Liver (tissue), 9 donors: Measurements from ENCODE around the gene TRIM56. TPM values are rescaled to one million over a fixed set of nuclear protein-coding genes. Genes with fewer than 3 reads are reported as not detected.

Experiments used
- DNase-seq: peaks from one replicate; pipeline ENCODE4 v3.0.0-alpha.2; 2017; ENCODE audit warnings: low spot score
- H3K27ac ChIP-seq, 2 donors: one replicate each; pipeline ENCODE4 v1.7.0; 2013; ENCODE audit warnings: inconsistent platforms in 2 of 2, low read length in 2 of 2, control low read depth in 1 of 2, low read depth in 1 of 2, mild to moderate bottlenecking in 1 of 2
- H3K27me3 ChIP-seq, 4 donors: one replicate each; pipeline versions ENCODE4 v1.6.1 to v1.7.0; 2013; ENCODE audit warnings: low read length in 3 of 4, inconsistent platforms in 1 of 4, mild to moderate bottlenecking in 1 of 4, moderate library complexity in 1 of 4; ENCODE audit not compliant: control insufficient read depth in 4 of 4, insufficient read depth in 4 of 4
- H3K36me3 ChIP-seq, 4 donors: one replicate each; pipeline versions ENCODE4 v1.6.1 to v1.7.0; 2013; ENCODE audit warnings: low read length in 3 of 4, mild to moderate bottlenecking in 3 of 4, low read depth in 1 of 4, moderate library complexity in 1 of 4; ENCODE audit not compliant: control insufficient read depth in 4 of 4, insufficient read depth in 3 of 4
- H3K4me1 ChIP-seq, 4 donors: one replicate each; pipeline versions ENCODE4 v1.6.1 to v1.7.0; 2013; ENCODE audit warnings: low read length in 3 of 4, mild to moderate bottlenecking in 3 of 4, moderate library complexity in 1 of 4; ENCODE audit not compliant: control insufficient read depth in 4 of 4, insufficient read depth in 4 of 4
- H3K4me3 ChIP-seq, 3 donors: one replicate each; pipeline versions ENCODE4 v1.6.1 to v1.7.0; 2013; ENCODE audit warnings: low read length in 3 of 3, control low read depth in 1 of 3, low read depth in 1 of 3, mild to moderate bottlenecking in 1 of 3
- H3K9ac ChIP-seq, 2 donors: one replicate each; pipeline ENCODE4 v1.7.0; 2013; ENCODE audit warnings: low read length in 2 of 2, mild to moderate bottlenecking in 2 of 2, moderate library complexity in 2 of 2, control low read depth in 1 of 2, low read depth in 1 of 2
- H3K9me3 ChIP-seq, 4 donors: one replicate each; pipeline versions ENCODE4 v1.6.1 to v1.7.0; 2013; ENCODE audit warnings: low read length in 3 of 4; ENCODE audit not compliant: control insufficient read depth in 4 of 4
- HNF4A ChIP-seq, 2 donors: conservative IDR thresholded peaks; 2 replicates each; pipeline ENCODE4 v1.6.1; 2016; ENCODE audit warnings: antibody characterized with exemption in 2 of 2, mild to moderate bottlenecking in 2 of 2
- HNF4G ChIP-seq: IDR thresholded peaks from 2 replicates; pipeline ENCODE4 v1.6.1; 2016; ENCODE audit warnings: antibody characterized with exemption
- JUND ChIP-seq, 2 donors: IDR thresholded peaks; 2 replicates each; pipeline ENCODE4 v1.6.1; 2016; ENCODE audit warnings: antibody characterized with exemption in 2 of 2
- NR2F2 ChIP-seq: IDR thresholded peaks from 2 replicates; pipeline ENCODE4 v1.6.1; 2016; ENCODE audit warnings: antibody characterized with exemption
- RAD21 ChIP-seq, 2 donors: IDR thresholded peaks; 2 replicates each; pipeline ENCODE4 v1.6.1; 2016; ENCODE audit warnings: antibody characterized with exemption in 2 of 2, mild to moderate bottlenecking in 2 of 2
- RXRA ChIP-seq, 2 donors: IDR thresholded peaks; 2 replicates each; pipeline ENCODE4 v1.6.1; 2017 to 2018; ENCODE audit warnings: antibody characterized with exemption in 2 of 2, mild to moderate bottlenecking in 1 of 2
- YY1 ChIP-seq: IDR thresholded peaks from 2 replicates; pipeline ENCODE4 v1.6.1; 2016; ENCODE audit warnings: antibody characterized with exemption, mild to moderate bottlenecking
- WGBS: extraction: QIAGEN DNeasy Blood & Tissue Kit; methylation state at CpG from one replicate; pipeline ENCODE4 v1.1.7; 2013; 5-methylcytosine and 5-hydroxymethylcytosine counted together
- polyA plus RNA-seq, 2 donors: library from polyadenylated mRNA; stranded (reverse) in 1 of 2; unstranded in 1 of 2; fragments of 200-250 nt in 1 of 2; fragments of >200 nt in 1 of 2; fragmentation: Nextera tagmentation in 1 of 2; extraction: Ambion mirVana in 1 of 2; gene quantifications; one replicate each; pipeline versions ENCODE4 v1.2.1 to v1.2.3, GENCODE V29; 2013 to 2015
- total RNA-seq, 2 donors: library from RNA; depleted of rRNA; stranded (reverse); fragments of >200 nt; gene quantifications; one replicate each; pipeline ENCODE4 v1.2.3, GENCODE V29; 2014
- TF ChIP-seq, protein P1 (sequence below): IDR thresholded peaks from 2 replicates; pipeline ENCODE4 v1.6.1; 2016; ENCODE audit warnings: antibody characterized with exemption
- TF ChIP-seq, protein P2 (sequence below): fragments of 150-350 bp; IDR thresholded peaks from 2 replicates; pipeline ENCODE4 v1.5.1; 2017; ENCODE audit warnings: improper control_type of control experiment, low read depth, low read length; ENCODE audit not compliant: missing input control
- donor health status: healthy.
- donor health status: healthy.
- donor health status: healthy.
- donor health status: healthy.
- donor health status: healthy.

Gene TRIM56
- total and polyA plus RNA-seq, 4 donors, result 4.8 to 15.6 (median 7.6) TPM

DNA sequence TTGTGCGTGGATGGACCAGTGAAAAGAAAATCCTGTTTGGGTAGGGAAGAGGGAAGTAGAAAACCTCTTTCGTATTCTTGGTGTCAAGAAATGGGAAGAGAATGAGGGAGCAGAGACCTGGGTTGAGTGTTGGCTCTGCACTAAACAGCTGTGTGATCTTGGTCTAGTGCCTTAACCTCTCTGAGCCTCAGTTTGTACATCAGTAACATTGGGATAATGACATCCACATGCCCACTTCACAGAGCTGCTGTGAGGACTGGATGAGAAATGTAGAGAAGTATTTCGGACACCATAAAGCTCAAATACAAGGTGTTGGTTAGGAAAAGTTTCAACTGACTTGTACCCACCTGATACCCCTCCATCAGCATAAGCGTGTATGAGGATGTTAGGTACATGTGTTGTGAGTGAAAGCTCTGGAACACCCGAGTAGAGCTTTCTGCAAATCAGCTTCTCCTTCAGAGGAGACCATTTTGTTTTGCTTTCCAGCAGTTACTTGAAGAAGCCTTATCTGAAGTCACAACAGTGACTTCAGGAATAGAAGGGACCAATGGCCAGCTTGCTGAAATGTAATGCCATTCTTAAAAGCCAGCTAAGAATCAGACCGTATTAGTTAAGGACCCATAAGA lies 11.2 kb downstream of the TRIM56 start:
- no peaks in the 10 kb centered on the region for H3K27me3 ChIP-seq
- H3K9ac ChIP-seq, result no peak overlapping the region
- no peak overlapping the region for H3K4me3 ChIP-seq
- H3K9me3 ChIP-seq, result no peaks in the 10 kb centered on the region
- no peak for DNase-seq
- TF ChIP-seq, protein P1, sequence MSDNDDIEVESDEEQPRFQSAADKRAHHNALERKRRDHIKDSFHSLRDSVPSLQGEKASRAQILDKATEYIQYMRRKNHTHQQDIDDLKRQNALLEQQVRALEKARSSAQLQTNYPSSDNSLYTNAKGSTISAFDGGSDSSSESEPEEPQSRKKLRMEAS, result no peak
- no peak for TF ChIP-seq JUND (IDR thresholded peaks at IDR 0.05)
- peak; percentile 17 for TF ChIP-seq YY1
- 68% methylated on average over 6 of the region's 6 CpGs for WGBS
- H3K36me3 ChIP-seq, result no peaks in the 10 kb centered on the region
- H3K27ac ChIP-seq, result no peak overlapping the region
- H3K4me1 ChIP-seq, result peaks cover 6 to 32% (median 24%) of the 10 kb centered on the region in 4 donors

DNA sequence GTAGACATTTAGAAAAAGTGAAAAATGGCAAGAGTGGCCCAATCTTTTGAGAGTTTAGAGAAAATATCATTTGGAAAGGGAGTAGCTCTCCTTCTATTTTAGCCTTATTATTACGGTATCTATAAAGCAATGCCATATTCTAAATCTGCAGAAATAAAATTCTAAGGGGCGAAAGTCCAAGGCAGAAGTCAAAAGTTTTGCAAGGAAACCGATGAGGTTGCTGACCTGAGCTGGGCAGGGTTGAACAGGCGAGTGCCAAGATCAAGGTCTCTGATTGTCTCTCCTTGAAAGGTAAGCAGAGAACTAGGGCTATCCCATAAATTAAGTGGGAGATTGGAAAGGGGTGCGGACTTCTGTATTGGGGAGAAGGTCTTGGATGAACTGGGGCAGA lies 11.7 kb downstream of the TRIM56 start:
- DNase-seq, result no peak
- no peaks in the 10 kb centered on the region for H3K36me3 ChIP-seq

DNA sequence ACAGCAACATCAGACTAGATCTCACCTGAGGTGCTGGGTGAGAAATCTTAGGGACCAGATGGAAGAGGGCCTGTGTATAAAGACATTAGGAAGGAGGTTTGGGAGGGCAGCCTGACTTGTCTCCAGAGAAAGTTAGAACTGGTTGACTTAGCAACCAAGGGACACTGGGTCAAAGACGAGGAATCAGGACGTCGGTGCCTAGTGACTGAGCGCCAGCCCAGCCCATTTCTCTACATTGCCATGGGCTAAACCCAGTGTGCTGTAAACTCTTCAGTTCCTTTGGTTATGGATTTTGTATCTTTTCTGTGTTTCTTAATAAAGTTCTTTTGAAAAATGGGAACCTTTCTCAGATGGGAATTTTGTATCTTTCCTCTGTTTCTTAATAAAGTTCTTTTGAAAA lies 12.3 kb downstream of the TRIM56 start:
- Histone ChIP-seq H3K4me3 (no peak overlapping the region), H3K4me1 (peaks cover 6 to 34% (median 24%) of the 10 kb centered on the region in 4 donors), H3K27ac (no peak overlapping the region), H3K27me3 (no peaks in the 10 kb centered on the region), H3K9me3 (no peaks in the 10 kb centered on the region), H3K36me3 (no peaks in the 10 kb centered on the region), H3K9ac (no peak overlapping the region)
- TF ChIP-seq NR2F2, result no peak
- TF ChIP-seq, protein P1, result no peak
- TF ChIP-seq, protein P2, sequence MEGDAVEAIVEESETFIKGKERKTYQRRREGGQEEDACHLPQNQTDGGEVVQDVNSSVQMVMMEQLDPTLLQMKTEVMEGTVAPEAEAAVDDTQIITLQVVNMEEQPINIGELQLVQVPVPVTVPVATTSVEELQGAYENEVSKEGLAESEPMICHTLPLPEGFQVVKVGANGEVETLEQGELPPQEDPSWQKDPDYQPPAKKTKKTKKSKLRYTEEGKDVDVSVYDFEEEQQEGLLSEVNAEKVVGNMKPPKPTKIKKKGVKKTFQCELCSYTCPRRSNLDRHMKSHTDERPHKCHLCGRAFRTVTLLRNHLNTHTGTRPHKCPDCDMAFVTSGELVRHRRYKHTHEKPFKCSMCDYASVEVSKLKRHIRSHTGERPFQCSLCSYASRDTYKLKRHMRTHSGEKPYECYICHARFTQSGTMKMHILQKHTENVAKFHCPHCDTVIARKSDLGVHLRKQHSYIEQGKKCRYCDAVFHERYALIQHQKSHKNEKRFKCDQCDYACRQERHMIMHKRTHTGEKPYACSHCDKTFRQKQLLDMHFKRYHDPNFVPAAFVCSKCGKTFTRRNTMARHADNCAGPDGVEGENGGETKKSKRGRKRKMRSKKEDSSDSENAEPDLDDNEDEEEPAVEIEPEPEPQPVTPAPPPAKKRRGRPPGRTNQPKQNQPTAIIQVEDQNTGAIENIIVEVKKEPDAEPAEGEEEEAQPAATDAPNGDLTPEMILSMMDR, result no peak
- TF ChIP-seq RAD21 (IDR thresholded peaks at IDR 0.05), result no peak
- no peak for TF ChIP-seq YY1
- no peak for DNase-seq
- WGBS, result 67% methylated on average over 4 of the region's 4 CpGs

More for the DNA sequence above, 11.7 kb downstream of the TRIM56 start:
- H3K27me3 ChIP-seq, result no peaks in the 10 kb centered on the region
- H3K4me1 ChIP-seq, result peaks cover 6 to 32% (median 24%) of the 10 kb centered on the region in 4 donors
- peak; percentile 65 to 66 for TF ChIP-seq HNF4A (conservative IDR thresholded peaks at IDR 0.05)
- peak; percentile 5 for TF ChIP-seq YY1
- no peak for TF ChIP-seq JUND (IDR thresholded peaks at IDR 0.05)
- peak; percentile 23 for TF ChIP-seq HNF4G
- TF ChIP-seq RXRA (IDR thresholded peaks at IDR 0.05), result peak; percentile 43 to 64
- H3K27ac ChIP-seq, result no peak overlapping the region
- no peak overlapping the region for H3K9ac ChIP-seq
- 47% methylated on average over 5 of the region's 5 CpGs for WGBS
- H3K9me3 ChIP-seq, result no peaks in the 10 kb centered on the region
- H3K4me3 ChIP-seq, result no peak overlapping the region
